ENCODE results near the gene ATP6AP1. TPM values are rescaled to one million over a fixed set of nuclear protein-coding genes. Genes with fewer than 3 reads are reported as not detected.

The ATP6AP1 gene
- total RNA-seq, 1 donor from 2014 or later = 52.6 TPM

GRCh38 chrX:154470434-154470833, 42.0 kb downstream of the ATP6AP1 start:
- H3K4me1 ChIP-seq = no peaks in the 10 kb centered on the region
- H3K27me3 ChIP-seq = no peaks in the 10 kb centered on the region
- H3K36me3 ChIP-seq = peaks cover 51 to 54% of the 10 kb centered on the region in 2 donors
- H3K4me3 ChIP-seq = no peak overlapping the region
- H3K27ac ChIP-seq = no peak overlapping the region
- intact Hi-C loops (cut with DNase I) = no loop called here
- no peaks in the 10 kb centered on the region for H3K9me3 ChIP-seq
- no peak for DNase-seq (ENCODE audit: low spot score in 2 of 2)
- TF ChIP-seq CTCF (IDR thresholded peaks at IDR 0.05) = no peak

- no peak for DNase-seq (ENCODE audit: low spot score in 2 of 2)
- no peaks in the 10 kb centered on the region for H3K4me1 ChIP-seq
- peaks cover 45 to 48% of the 10 kb centered on the region in 2 donors for H3K36me3 ChIP-seq
- H3K27ac ChIP-seq = no peak overlapping the region
- intact Hi-C loops (cut with DNase I) = no loop called here
- no peak for TF ChIP-seq CTCF (IDR thresholded peaks at IDR 0.05)
- H3K9me3 ChIP-seq = no peaks in the 10 kb centered on the region
- H3K4me3 ChIP-seq = no peak overlapping the region
- no peaks in the 10 kb centered on the region for H3K27me3 ChIP-seq
Measured at GRCh38 chrX:154470914-154471568, 42.6 kb downstream of the ATP6AP1 start.

GRCh38 chrX:154471839-154472684, 43.6 kb downstream of the ATP6AP1 start:
- Histone ChIP-seq H3K9me3 (no peaks in the 10 kb centered on the region), H3K27me3 (no peaks in the 10 kb centered on the region), H3K4me3 (no peak overlapping the region), H3K36me3 (peaks cover 35 to 39% of the 10 kb centered on the region in 2 donors), H3K27ac (no peak overlapping the region), H3K4me1 (no peaks in the 10 kb centered on the region)
- no peak for TF ChIP-seq CTCF (IDR thresholded peaks at IDR 0.05)
- DNase-seq (ENCODE audit: low spot score in 2 of 2) = no peak
- intact Hi-C loops (cut with DNase I) = no loop called here

GRCh38 chrX:154472685-154473632, 44.5 kb downstream of the ATP6AP1 start:
- no peaks in the 10 kb centered on the region for H3K4me1 ChIP-seq
- intact Hi-C loops (cut with DNase I) = no loop called here
- H3K27me3 ChIP-seq = no peaks in the 10 kb centered on the region
- H3K4me3 ChIP-seq = no peak overlapping the region
- DNase-seq (ENCODE audit: low spot score in 2 of 2) = no peak
- H3K36me3 ChIP-seq = peaks cover 28 to 30% of the 10 kb centered on the region in 2 donors
- H3K9me3 ChIP-seq = no peaks in the 10 kb centered on the region
- TF ChIP-seq CTCF (IDR thresholded peaks at IDR 0.05) = no peak
- H3K27ac ChIP-seq = no peak overlapping the region

- no peak overlapping the region for H3K4me3 ChIP-seq
- H3K27me3 ChIP-seq = no peaks in the 10 kb centered on the region
- no peak for DNase-seq (ENCODE audit: low spot score in 2 of 2)
- TF ChIP-seq CTCF (IDR thresholded peaks at IDR 0.05) = no peak
- H3K36me3 ChIP-seq = peaks cover 21 to 24% of the 10 kb centered on the region in 2 donors
- H3K27ac ChIP-seq = no peak overlapping the region
- no peaks in the 10 kb centered on the region for H3K4me1 ChIP-seq
- H3K9me3 ChIP-seq = no peaks in the 10 kb centered on the region
- intact Hi-C loops (cut with DNase I) = no loop called here
Measured at GRCh38 chrX:154473683-154474082, 45.2 kb downstream of the ATP6AP1 start.

Data from ascending aorta (tissue), 2 donors.